ENCODE measurements around the gene SEC22C. TPM values are rescaled to one million over a fixed set of nuclear protein-coding genes. Genes with fewer than 3 reads are reported as not detected.
A peak's percentile ranks its signal among the peaks of the same experiment; 100 is the strongest.

SEC22C gene
- total RNA-seq, 1 experiment from 2014 or later, result 62.4 TPM

- DNase-seq (ENCODE audit: low read depth, low spot score), result no peak
- in situ Hi-C loops (cut with HindIII; ENCODE audit: low pct_unique_long_range_greater_than_20kb, low sequenced_read_pairs), result no loop called here
Measured at GRCh38 chr3:42505849-42506410, 75.8 kb downstream of the SEC22C start.

- in situ Hi-C loops (cut with HindIII; ENCODE audit: low pct_unique_long_range_greater_than_20kb, low sequenced_read_pairs), result no loop called here
- DNase-seq (ENCODE audit: low read depth, low spot score), result no peak
Measured at GRCh38 chr3:42505128-42505848, 76.5 kb downstream of the SEC22C start.

DNA sequence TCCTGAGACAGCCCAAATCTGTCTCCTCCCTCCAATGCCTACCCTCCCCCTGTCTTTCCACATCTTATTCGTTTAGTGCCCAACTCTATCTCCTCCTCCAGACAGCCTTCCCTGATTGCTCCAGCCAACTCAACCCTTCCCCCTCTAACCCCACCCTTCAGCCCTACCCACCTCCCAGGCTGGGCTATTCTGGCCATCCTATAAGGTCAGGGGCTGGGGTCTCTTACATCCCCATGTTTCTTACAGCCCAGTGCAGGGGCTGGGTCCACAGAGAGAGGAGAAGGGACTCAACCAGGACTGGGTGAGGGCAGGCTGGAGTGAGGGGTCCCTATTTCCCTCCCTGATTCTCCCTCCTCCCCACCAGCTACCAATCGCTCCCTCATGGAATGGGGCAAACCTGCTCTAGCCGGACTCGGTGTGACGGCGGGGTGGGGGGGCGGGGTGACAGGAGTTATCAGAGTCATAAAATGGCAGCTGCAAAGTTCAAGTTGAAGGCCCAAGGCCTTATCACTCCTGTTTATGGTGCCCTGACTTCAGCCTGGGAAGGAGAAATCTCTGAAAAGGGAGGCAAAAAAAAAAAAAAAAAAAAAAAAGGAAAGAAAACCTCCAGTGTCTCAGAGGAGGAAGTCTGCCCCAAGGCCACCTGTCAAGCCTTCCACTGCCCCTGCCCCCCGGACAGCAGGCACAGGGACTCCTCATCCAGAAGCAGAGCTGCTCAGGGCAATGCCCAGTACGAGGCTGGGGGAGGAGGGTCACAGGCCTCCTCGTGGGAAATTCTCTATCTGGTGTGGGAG, 77.2 kb downstream of the SEC22C start:
- in situ Hi-C loops (cut with HindIII; ENCODE audit: low pct_unique_long_range_greater_than_20kb, low sequenced_read_pairs), result no loop called here
- DNase-seq (ENCODE audit: low read depth, low spot score), result no peak

DNA sequence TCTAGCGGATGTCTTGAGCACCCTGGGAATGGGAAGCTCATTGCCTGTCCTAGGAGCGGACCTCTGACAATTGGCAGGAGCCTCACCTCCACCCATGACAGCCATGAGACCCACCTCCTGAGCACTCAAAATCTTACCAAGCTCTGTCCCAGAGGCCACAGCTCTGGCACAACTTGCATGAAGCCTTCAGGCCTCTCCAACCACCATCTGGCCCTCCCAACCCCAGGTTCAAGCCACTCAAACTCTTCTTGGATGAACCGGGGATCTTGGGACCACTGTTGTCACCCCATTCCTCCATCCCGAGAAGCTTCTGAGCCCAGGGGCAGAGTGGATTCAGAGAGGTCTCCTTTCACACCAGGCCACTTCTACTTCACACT, 77.8 kb downstream of the SEC22C start:
- no peak for DNase-seq (ENCODE audit: low read depth, low spot score)
- in situ Hi-C loops (cut with HindIII; ENCODE audit: low pct_unique_long_range_greater_than_20kb, low sequenced_read_pairs), result no loop called here

DNA sequence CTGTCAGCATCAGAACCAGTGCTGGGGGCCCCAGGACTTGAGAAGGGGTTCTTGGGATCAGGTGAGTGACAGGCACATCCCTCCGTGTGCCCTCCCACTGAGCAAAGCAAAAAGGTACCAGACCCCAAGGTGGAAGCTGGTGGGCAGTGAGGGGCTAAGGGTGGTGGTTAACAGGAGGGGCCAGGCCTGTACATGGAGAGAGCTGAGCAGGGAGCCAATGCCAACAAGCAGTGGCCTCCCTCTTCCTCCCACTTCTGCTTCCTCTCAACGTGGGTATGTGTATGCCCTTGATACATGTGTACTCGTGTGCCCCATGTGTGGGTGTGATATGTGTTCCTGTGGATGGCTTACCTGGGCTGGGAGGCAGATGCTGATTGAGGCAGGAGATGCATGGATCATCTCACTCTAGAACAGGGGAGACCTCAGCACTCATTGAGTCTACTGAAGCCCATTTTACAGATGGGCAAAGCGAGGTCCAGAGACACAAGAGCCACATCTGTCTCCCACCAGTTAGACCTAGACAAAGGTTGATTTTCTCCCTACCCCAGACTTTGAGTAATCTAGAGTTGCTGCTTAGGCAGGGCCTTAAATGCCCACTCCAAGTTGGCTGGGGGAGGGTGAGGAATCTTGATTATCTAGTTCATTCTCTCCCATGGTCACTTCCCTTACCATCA, 78.4 kb downstream of the SEC22C start:
- in situ Hi-C loops (cut with HindIII; ENCODE audit: low pct_unique_long_range_greater_than_20kb, low sequenced_read_pairs), result no loop called here
- DNase-seq (ENCODE audit: low read depth, low spot score), result no peak

GRCh38 chr3:42502429-42503250, 79.1 kb downstream of the SEC22C start, which contains the start of gene VIPR1:
Gene VIPR1, plus strand, starts transcription at chr3:42502643. Its CDS starts 93 bp downstream, at chr3:42502736.
- in situ Hi-C loops (cut with HindIII; ENCODE audit: low pct_unique_long_range_greater_than_20kb, low sequenced_read_pairs), result no loop called here
- peak; percentile 53 for DNase-seq (ENCODE audit: low read depth, low spot score)

- in situ Hi-C loops (cut with HindIII; ENCODE audit: low pct_unique_long_range_greater_than_20kb, low sequenced_read_pairs), result no loop called here
Measured at GRCh38 chr3:42501681-42502428, 79.9 kb downstream of the SEC22C start.

DNA sequence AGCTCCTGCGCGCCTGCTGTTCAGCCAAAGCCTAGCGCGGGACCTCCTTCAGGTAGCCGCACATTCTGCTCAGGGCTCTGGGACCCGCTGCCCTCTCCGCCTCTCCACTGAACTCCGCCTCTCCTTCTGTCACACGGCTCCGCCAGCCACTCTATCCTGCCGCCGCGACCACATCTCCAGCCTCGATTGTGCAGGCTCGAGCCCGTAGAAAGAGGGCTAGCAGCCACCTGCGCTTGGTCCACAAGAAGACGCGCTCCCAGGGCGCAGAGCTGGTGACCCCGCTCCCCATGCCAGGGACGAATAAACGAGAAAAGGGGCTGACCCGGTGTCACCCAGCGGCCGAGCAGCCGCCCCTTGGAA, 80.5 kb downstream of the SEC22C start:
- in situ Hi-C loops (cut with HindIII; ENCODE audit: low pct_unique_long_range_greater_than_20kb, low sequenced_read_pairs), result no loop called here

More at GRCh38 chr3:42501681-42502428, 79.9 kb downstream of the SEC22C start:
- DNase-seq (ENCODE audit: low read depth, low spot score), result peak; percentile 31

GRCh38 chr3:42500909-42501308, 80.9 kb downstream of the SEC22C start:
- in situ Hi-C loops (cut with HindIII; ENCODE audit: low pct_unique_long_range_greater_than_20kb, low sequenced_read_pairs), result no loop called here
- DNase-seq (ENCODE audit: low read depth, low spot score), result no peak

More for the DNA sequence above, 80.5 kb downstream of the SEC22C start:
- DNase-seq (ENCODE audit: low read depth, low spot score), result no peak

- in situ Hi-C loops (cut with HindIII; ENCODE audit: low pct_unique_long_range_greater_than_20kb, low sequenced_read_pairs), result no loop called here
Measured at GRCh38 chr3:42500091-42500490, 81.7 kb downstream of the SEC22C start.

DNA sequence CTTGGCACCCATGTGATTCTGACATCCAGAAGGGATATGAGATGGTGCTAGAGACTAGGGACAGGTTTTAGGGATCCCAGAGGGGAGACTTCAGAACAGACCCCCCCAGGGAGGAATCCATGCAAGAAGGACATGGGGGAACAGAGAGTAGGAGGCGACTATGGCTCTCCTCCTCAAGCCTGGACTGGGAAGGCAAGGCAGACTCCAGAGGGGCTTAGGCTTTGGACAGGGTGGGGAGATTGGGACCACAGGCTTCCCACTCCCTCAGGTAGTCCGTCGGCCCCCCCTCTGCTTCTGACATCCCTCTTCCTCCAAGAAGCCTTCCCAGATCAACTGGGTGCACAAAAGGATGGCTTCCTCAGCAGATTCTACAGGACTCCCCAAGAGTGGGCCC, 82.3 kb downstream of the SEC22C start:
- DNase-seq (ENCODE audit: low read depth, low spot score), result no peak
- in situ Hi-C loops (cut with HindIII; ENCODE audit: low pct_unique_long_range_greater_than_20kb, low sequenced_read_pairs), result no loop called here

More at GRCh38 chr3:42500091-42500490, 81.7 kb downstream of the SEC22C start:
- no peak for DNase-seq (ENCODE audit: low read depth, low spot score)

DNA sequence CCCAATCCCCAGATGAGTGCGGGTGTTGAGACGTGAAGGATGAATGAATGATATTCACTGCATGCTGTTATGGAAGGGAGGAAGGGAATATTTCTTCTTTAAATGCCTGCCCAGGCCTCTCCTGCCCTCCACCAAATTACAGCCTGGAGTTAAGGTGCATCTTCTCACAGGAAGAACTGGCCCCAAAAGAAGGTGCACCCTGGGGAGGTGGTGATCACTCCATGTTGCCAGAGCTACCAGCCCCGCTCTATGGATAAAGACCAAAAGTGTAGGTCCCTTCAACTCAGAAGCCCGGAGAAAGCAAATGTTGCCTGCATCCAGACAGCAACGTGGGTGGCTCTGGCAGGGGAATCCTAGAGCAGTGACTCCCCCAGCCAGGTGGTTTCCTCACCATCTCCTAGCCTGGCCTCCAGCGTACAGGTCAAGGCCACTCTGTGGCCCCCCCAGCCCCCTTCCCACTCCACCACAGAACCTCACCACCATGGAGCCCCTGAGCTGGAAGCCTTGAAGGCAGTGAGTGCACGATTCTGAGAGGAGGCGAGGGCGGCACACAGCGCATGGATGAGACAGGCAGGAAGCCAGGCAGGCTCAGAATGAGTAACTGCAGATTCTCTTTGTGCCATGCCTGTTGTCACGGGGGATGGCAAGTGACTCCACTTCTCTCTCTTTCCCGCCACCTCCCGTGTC, 82.8 kb downstream of the SEC22C start:
- no peak for DNase-seq (ENCODE audit: low read depth, low spot score)

GRCh38 chr3:42498034-42498433, 83.7 kb downstream of the SEC22C start:
- in situ Hi-C loops (cut with HindIII; ENCODE audit: low pct_unique_long_range_greater_than_20kb, low sequenced_read_pairs), result no loop called here
- DNase-seq (ENCODE audit: low read depth, low spot score), result no peak

More for the DNA sequence above, 82.8 kb downstream of the SEC22C start:
- in situ Hi-C loops (cut with HindIII; ENCODE audit: low pct_unique_long_range_greater_than_20kb, low sequenced_read_pairs), result no loop called here
